Kidney (tissue), 14 donors: Measurements from ENCODE around the gene CD160. TPM values are rescaled to one million over a fixed set of nuclear protein-coding genes. Genes with fewer than 3 reads are reported as not detected.

Source experiments
- DNase-seq, 5 donors: peaks; one replicate each; pipeline ENCODE4 v3.0.0-alpha.2; 2013 to 2020
- FAIRE-seq: peaks from 2 replicates; lab custom pipeline; 2012; peaks lifted over from hg19 to GRCh38; lab: Jason Lieb, UNC
- H3K27ac ChIP-seq, 2 donors: one replicate each; pipeline ENCODE4 v1.7.0; 2013; ENCODE audit warnings: low read depth in 2 of 2, low read length in 2 of 2, inconsistent platforms in 1 of 2
- H3K27me3 ChIP-seq: one replicate; pipeline ENCODE4 v1.7.1; 2013; ENCODE audit warnings: low read length, inconsistent platforms; ENCODE audit not compliant: control insufficient read depth, insufficient read depth
- H3K36me3 ChIP-seq, 3 donors: one replicate each; pipeline versions ENCODE4 v1.7.0 to v1.7.1; 2013; ENCODE audit warnings: low read length in 3 of 3, control low read depth in 1 of 3, inconsistent platforms in 1 of 3; ENCODE audit not compliant: insufficient read depth in 3 of 3, control insufficient read depth in 2 of 3
- H3K4me1 ChIP-seq, 3 donors: one replicate each; pipeline versions ENCODE4 v1.7.0 to v1.7.1; 2013; ENCODE audit warnings: low read length in 3 of 3, inconsistent platforms in 1 of 3, low read depth in 1 of 3; ENCODE audit not compliant: control insufficient read depth in 2 of 3, insufficient read depth in 2 of 3
- H3K4me3 ChIP-seq, 3 donors: one replicate each; pipeline versions ENCODE4 v1.7.0 to v1.8.1; 2013; ENCODE audit warnings: low read length in 3 of 3, control low read depth in 1 of 3, inconsistent platforms in 1 of 3
- H3K9ac ChIP-seq, 3 donors: one replicate each; pipeline versions ENCODE4 v1.7.0 to v1.7.1; 2013; ENCODE audit warnings: low read length in 3 of 3, control low read depth in 1 of 3, inconsistent platforms in 1 of 3
- H3K9me3 ChIP-seq, 3 donors: one replicate each; pipeline versions ENCODE4 v1.7.0 to v1.7.1; 2013; ENCODE audit warnings: low read length in 3 of 3, control low read depth in 1 of 3, inconsistent platforms in 1 of 3; ENCODE audit not compliant: control insufficient read depth in 2 of 3, insufficient read depth in 1 of 3
- CTCF ChIP-seq: IDR thresholded peaks from 3 replicates; pipeline ENCODE4 v1.5.1; 2012; ENCODE audit warnings: mild to moderate bottlenecking, moderate library complexity, borderline replicate concordance; ENCODE audit not compliant: insufficient read depth; ENCODE audit errors: extremely low read depth
- intact Hi-C: fragments of 100-400 bp; cut with DNase I; formaldehyde crosslinking; loops from one replicate; pipeline ENCODE4 v1.11.1; 2022
- polyA plus RNA-seq: library from polyadenylated mRNA; stranded (reverse); fragments of 350-450 nt; fragmentation: Illumina TruSeq; extraction: RNeasy Lipid Tissue Mini Kit (QIAGEN cat#74804); gene quantifications from one replicate; pipeline ENCODE4 v1.2.3, GENCODE V29; 2014; ENCODE audit warnings: low read depth, low replicate concordance; ENCODE audit not compliant: insufficient read depth
- total RNA-seq: library from RNA; stranded (reverse); fragmentation: NEBNext Ultra II Directional; extraction: Animal tissue kit (Norgen Biotek cat#: 25700); gene quantifications from one replicate; pipeline ENCODE4 v1.2.1, GENCODE V29; 2021
- donor health status: control.
- donor health status: control.
- donor health status: control.
- donor health status: control.
- donor health status: control.
- donor health status: DM: yes; HTN: yes; CAD: no.
- donor health status: Normal renal cell carcinoma (clear cell type).

Gene CD160
- total and polyA plus RNA-seq, 2 donors from 2014 or later: 0.60 TPM; not detected in 1

- no peaks in the 10 kb centered on the region for H3K4me1 ChIP-seq
- TF ChIP-seq CTCF: no peak
- H3K9me3 ChIP-seq: no peaks in the 10 kb centered on the region
- no peak for DNase-seq
- H3K9ac ChIP-seq: no peak overlapping the region
- H3K4me3 ChIP-seq: no peak overlapping the region
- H3K36me3 ChIP-seq: peaks cover 5 to 23% (median 14%) of the 10 kb centered on the region in 3 donors
- FAIRE-seq: no peak
- intact Hi-C loops: no loop called here
- H3K27me3 ChIP-seq: no peaks in the 10 kb centered on the region
- H3K27ac ChIP-seq: no peak overlapping the region
Observed at GRCh38 chr1:145750426-145750825, 31.1 kb downstream of the CD160 start.

- FAIRE-seq: no peak
- peaks cover 5 to 23% (median 14%) of the 10 kb centered on the region in 3 donors for H3K36me3 ChIP-seq
Observed at GRCh38 chr1:145751491-145752037, 32.3 kb downstream of the CD160 start.

GRCh38 chr1:145757420-145757819 lies 38.1 kb downstream of the CD160 start:
- Histone ChIP-seq H3K36me3 (peaks cover 0 to 3% (median 0%) of the 10 kb centered on the region in 3 donors), H3K9ac (no peak overlapping the region), H3K27ac (no peak overlapping the region), H3K4me3 (no peak overlapping the region), H3K9me3 (no peaks in the 10 kb centered on the region), H3K4me1 (peaks cover 0 to 6% (median 0%) of the 10 kb centered on the region in 3 donors), H3K27me3 (no peaks in the 10 kb centered on the region)
- TF ChIP-seq CTCF: no peak
- intact Hi-C loops: no loop called here
- FAIRE-seq (no peak), DNase-seq (no peak)

More at GRCh38 chr1:145751491-145752037, 32.3 kb downstream of the CD160 start:
- intact Hi-C loops: no loop called here
- TF ChIP-seq CTCF: no peak
- Histone ChIP-seq H3K4me1 (no peaks in the 10 kb centered on the region), H3K27ac (no peak overlapping the region), H3K4me3 (no peak overlapping the region), H3K9ac (no peak overlapping the region), H3K9me3 (no peaks in the 10 kb centered on the region), H3K27me3 (no peaks in the 10 kb centered on the region)
- no peak for DNase-seq
